Activated gamma-delta T cell treated with Interleukin-2 at 50 U/mL for 16 hours (primary cell): Measurements from ENCODE around the gene CLUH.

Experiments used
- DNase-seq: peaks from one replicate; pipeline ENCODE4 v3.0.0-alpha.2; 2020

The CLUH gene, protein sequence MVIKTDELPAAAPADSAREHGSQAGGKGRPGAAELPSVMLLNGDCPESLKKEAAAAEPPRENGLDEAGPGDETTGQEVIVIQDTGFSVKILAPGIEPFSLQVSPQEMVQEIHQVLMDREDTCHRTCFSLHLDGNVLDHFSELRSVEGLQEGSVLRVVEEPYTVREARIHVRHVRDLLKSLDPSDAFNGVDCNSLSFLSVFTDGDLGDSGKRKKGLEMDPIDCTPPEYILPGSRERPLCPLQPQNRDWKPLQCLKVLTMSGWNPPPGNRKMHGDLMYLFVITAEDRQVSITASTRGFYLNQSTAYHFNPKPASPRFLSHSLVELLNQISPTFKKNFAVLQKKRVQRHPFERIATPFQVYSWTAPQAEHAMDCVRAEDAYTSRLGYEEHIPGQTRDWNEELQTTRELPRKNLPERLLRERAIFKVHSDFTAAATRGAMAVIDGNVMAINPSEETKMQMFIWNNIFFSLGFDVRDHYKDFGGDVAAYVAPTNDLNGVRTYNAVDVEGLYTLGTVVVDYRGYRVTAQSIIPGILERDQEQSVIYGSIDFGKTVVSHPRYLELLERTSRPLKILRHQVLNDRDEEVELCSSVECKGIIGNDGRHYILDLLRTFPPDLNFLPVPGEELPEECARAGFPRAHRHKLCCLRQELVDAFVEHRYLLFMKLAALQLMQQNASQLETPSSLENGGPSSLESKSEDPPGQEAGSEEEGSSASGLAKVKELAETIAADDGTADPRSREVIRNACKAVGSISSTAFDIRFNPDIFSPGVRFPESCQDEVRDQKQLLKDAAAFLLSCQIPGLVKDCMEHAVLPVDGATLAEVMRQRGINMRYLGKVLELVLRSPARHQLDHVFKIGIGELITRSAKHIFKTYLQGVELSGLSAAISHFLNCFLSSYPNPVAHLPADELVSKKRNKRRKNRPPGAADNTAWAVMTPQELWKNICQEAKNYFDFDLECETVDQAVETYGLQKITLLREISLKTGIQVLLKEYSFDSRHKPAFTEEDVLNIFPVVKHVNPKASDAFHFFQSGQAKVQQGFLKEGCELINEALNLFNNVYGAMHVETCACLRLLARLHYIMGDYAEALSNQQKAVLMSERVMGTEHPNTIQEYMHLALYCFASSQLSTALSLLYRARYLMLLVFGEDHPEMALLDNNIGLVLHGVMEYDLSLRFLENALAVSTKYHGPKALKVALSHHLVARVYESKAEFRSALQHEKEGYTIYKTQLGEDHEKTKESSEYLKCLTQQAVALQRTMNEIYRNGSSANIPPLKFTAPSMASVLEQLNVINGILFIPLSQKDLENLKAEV (N-terminal part only)

DNA sequence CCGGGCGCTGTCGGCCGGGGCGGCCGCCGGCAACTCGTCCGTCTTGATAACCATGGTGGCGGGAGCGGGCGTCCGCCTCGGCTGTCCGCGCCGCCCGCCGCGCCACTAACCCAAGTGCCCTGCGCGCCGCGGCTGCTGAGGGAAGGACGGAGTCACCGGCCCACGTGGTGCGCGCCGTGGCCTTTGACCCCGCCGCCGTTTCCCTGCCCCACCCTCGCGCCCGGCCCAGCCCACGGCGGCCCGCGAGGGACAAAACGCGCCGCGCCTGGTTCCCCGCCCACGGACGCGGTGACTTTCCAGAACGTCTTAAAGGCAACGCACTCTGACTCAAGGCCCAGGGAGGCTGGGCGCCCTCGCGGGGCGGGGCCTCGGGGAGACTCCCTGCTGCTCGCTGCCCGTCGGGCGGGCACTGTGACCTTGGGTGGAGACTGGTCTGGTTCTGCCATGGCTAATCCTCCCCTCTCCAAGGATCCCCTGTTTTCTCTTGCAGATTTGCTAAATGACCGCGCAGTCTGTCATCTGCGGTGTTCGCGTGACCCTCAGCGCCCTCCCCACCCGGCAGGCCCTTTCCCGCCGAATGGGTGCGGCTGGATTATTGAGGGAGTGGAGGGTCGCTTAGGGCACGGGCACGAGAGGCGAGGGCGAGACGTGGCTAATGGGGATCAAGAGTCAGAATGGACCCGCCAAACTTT is at the start of gene CLUH:
Gene CLUH, minus strand, starts transcription at position 157 of the 692 bp plus-strand sequence. Its CDS starts 103 bp downstream, at position 54.
- peak; percentile 93 for DNase-seq

GRCh38 chr17:2758870-2759269 is 47.3 kb upstream of the CLUH start:
- DNase-seq = no peak

GRCh38 chr17:2755891-2756724 is 44.5 kb upstream of the CLUH start:
- no peak for DNase-seq

DNA sequence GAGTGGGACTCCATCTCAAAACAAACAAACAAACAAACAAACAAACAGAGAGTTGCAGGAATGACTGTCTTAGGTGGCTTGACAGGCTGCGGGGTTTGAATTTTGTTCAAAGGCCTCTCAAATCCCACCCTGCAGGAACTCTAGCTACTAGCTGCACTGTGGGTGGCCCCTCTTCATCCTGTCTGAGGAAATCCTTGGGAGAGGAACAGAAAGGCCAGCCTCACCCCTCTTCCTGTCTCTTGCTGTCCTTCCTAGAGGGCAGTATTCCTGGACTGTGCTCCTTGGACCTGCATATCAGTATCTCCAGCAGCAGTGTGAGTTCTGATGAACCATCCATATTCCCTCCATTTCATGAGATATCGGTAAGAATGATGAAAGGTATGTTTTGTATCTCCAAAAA is 39.9 kb upstream of the CLUH start:
- no peak for DNase-seq

- no peak for DNase-seq
These were observed 39.2 kb upstream of the CLUH start for GRCh38 chr17:2750721-2751120.

- peak; percentile 67 for DNase-seq
These were observed 38.2 kb upstream of the CLUH start for GRCh38 chr17:2749784-2750181.

DNA sequence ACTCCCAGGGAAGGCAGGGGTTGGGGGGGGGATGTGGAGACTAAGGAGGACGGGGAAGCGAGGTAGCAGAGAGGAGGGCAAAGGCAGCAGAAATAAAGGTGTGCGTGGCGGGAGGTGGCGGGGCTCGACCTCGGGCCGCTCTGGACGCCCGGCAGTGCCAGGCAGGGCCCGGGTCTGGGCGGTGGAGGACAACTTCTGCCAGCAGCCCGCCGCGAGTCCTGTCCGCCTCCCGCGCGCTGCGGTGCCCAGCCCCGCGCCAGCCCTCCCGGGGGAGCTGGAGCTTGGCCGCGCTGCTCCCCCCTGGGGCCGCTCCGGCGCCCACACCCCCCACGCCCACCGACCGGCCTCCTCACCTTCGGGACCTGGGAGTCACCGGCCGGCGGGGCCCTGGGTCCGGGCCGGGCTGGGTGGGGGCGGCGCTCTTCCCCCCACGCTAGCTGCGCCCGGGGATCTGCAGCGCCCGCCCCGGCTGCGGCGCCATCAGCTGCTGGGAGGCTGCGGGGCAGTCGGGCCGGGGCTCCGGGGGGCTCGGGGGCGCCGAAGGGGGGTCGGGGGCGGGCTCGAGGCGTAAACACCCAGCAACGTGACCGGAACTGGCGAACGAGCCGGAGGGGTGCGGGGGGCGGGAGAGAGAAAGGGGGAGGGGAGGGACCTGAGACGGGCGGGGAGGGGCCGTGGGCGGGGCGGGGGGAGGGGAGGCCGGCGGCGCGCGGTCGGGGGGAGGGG is 37.7 kb upstream of the CLUH start, which contains the start of gene CCDC92B:
Gene CCDC92B, minus strand, starts transcription at position 595 of the 726 bp plus-strand sequence. CDS start 14,507 bp downstream, outside the sequence.
- no peak for DNase-seq

DNA sequence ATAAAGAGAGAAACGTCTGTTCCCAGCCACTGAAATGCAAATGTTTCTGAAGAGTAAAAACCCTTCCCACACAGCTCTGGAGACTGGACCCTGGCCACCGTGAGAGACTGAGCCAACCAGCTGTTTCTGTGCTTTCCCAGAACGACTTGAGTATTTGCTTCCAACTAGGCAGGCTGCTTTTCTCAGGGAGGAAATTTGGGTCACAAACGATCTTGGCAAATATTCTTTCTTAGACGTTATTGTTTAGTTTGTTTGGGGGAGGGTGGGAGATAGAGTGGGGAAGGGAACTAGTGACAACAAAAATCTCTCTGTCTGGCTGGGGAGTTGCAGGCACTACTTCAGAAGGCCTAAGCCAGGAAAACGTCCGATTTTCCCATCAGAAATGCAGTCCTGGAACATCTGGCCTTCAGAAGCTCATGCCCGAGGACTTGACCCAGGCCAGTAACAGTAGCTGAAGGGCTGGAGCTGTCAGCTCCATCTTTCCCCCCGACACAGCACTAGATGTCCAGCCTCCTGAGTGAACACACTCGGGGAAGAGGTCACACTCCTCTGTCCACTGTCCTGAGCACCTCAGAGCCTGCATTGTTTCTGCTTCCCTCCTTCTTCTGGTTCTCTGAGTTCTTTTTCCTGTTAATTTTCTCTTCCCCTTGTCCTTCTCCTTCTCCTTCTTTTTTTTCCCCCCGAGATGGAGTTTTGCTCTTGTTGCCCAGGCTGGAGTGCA is 33.9 kb upstream of the CLUH start:
- DNase-seq = no peak

DNA sequence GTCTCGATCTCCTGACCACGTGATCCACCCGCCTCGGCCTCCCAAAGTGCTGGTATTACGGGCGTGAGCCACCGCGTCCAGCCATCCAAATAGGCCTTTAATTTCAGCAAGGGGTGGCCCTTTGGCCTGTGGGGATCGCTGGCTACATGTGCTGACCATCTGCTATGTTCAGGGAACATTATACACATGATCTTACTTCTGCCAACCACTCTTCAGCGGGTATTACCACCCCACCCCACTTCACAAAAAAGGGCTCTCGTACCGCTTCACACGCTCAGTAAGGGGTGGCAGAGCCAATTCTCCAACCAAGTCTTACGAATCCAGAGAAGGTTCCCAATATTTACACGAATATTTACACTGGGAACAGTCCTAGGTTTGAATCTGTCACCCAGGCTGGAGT is 26.1 kb upstream of the CLUH start:
- no peak for DNase-seq

DNA sequence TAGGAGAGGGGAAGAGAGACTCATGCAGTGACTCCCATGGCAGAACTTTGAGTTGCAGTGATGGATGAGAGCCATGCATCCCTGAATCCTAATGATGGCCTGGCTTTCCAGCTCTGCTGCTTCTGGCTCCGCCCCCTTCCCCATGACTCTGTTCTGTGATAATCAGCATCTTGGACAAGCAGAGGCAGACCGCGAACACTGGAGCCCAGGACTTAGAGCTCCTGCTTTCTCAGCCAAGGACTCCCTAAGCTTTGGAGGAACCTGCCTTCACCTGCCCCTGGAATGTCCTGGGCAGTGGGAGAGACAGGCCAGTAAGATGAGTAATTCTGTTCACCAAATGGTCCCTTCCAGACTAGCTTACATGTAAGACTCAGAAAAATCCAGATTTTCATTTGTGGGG is 25.4 kb upstream of the CLUH start:
- no peak for DNase-seq

DNA sequence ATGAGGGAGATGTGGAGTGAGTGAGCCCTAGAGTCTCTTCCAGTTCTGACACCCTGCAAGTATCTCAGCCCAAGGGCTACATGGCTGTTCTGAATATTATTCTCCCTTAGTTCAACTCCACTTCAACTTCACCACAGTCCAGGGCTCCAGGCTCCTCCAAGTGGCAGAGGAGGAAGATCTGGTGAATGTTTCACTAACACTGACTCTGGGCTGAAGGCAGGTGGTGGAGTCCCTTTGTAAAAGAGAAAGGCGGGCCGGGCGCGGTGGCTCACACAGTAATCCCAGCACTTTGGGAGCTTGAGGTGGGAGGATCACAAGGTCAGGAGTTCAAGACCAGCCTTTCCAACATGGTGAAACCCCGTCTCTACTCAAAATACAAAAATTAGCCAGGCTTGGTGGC is 24.3 kb upstream of the CLUH start:
- DNase-seq = no peak

DNA sequence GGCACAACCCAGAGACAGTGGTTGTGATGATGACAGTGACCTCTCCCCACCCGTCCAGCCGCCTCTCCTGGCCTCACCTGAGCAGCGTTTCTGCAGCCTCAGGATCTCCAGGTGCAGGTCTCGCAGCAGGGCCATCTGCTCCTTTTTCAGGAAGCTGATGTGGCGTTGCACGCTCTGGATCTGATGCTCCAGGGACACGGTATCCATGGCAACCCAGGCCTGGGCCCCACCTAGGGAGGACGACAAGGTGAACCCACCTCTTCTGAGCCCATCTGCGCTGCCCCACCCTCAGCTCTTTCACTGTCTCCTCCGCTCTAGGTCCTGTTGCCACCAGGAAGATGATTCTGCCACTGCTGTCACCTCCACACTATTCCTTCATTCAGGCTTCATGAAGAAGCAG is 23.4 kb upstream of the CLUH start:
- no peak for DNase-seq

DNA sequence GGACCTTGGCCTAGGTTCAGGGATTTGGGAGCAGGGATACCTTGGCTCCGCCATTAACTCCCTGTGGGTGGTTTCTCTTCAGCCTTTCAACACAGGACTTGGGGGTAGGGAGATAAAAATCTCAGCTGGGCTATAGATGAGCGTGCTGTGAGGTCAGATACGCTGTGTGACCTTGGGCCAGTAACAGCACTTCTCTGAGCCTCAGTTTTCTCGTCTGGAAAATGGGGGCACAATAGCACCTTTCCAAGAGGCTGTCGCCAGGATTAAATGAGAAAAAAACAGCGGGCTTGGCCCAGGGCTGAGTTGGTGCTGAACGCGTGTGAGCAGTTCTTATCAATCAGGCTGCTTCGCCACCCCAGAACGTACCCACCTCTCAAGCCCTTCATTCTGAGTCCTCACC is 20.2 kb upstream of the CLUH start:
- DNase-seq = no peak

DNA sequence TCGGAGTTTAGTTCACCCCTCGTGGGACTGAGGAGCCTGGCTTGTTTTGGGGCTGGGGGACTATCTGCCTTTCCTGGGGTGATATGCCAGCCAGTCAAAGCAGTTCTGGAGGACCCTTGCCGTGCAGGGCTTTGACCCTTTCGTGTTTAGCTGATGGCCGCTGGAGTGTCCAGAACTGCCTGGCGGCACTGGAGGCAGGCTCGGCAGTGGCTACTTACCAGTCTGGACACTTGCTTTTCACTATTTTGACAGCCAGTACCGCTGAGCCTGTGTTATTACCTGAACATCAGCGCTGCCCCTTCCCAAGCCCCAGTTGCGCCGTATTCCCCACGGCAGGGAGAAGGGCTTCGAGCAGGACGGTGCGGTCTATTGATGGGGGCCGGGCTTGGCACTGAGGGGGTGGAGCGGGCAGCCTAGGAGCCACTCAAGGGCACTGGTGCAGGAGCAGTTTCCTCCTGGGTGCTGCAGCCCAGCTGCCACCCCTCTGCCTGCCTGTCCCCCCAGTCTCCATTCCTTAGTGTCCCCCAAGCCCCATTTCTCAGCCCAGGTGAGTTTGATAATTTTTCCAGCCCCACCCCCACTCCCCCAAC is 19.3 kb upstream of the CLUH start:
- DNase-seq = no peak

- DNase-seq = peak; percentile 16
These were observed 13.2 kb upstream of the CLUH start for GRCh38 chr17:2724784-2725164.

- no peak for DNase-seq
These were observed 12.6 kb upstream of the CLUH start for GRCh38 chr17:2723997-2724783.

DNA sequence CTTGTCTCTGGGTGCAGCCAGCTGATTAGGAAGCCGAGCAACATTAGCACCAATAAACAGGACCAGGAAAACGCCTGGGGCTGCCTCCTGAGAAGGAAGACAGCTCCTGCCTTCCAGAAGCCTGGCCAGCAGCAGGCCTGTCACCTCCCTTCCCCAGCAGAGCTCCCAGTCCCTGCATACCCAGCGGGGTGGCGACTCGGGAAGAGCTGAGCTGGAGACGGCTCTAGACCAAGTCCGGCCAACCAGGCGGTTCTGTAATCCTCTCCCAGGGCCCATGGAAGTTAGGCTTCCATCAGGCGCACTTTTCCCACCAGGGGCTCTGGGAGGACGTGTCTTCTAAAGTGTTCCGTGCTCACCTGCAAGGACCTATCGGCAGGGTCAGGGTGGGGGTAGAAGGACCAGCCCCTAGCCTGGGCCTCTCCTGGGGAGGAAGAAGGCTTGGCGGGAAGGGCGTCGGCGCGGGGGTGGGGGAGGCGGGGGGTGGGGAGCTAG is 12.0 kb upstream of the CLUH start:
- DNase-seq = no peak

DNA sequence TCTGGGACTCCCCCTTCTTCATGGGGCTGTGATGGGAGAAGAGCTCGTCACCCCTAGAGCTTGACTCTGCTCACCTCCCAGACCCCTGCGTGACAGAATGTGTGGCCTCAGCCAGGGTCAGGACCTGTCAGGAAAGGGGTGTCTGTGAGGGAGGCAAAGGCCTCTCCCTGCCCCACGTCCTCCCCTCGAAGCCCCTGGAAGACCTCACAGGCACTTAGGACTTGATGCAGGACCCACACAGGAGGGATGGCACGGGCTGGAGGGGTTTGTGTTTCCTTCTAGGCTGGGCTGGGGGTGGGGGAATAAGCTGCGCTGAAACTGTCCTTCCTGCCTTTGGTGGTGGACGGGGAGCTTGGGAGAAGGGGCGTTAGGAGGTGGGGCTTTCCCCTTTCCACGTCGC is 11.0 kb upstream of the CLUH start:
- no peak for DNase-seq

DNA sequence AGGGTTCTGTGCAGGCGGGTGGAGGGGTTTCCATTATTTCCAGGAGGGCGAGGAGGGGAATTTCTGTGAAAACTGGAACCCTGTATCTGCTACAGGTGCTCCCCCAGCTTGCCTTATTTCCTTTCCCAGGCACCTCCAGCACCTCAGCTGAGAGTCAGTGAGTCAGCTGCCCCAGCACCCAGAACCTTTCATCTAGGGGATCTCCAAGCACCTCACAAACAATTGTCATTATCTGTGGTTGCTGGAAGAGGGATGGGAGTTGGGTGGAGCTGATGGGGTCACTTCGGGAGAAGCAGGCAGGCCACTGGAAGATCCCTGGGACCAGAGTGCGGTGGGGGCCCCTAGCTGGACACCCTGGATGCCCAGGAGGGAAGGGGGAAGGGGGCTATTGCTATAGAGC is 10.0 kb upstream of the CLUH start:
- DNase-seq = no peak
